Peyer's patch (tissue), 4 donors: Measurements from ENCODE around the gene PAGE1. TPM values are rescaled to one million over a fixed set of nuclear protein-coding genes. Genes with fewer than 3 reads are reported as not detected.

Source experiments
- DNase-seq, 3 donors: peaks; one replicate each; pipeline ENCODE4 v3.0.0-alpha.2; 2017 to 2019
- H3K27ac ChIP-seq, 4 donors: fragments of 200-600 bp; sonication (generic); one replicate each; pipeline ENCODE4 v1.5.1; 2016 to 2019
- H3K27me3 ChIP-seq, 2 donors: fragments of 200-600 bp; sonication (generic); one replicate each; pipeline ENCODE4 v1.5.1; 2019
- H3K36me3 ChIP-seq, 3 donors: fragments of 200-600 bp; sonication (generic); one replicate each; pipeline ENCODE4 v1.5.1; 2016 to 2019
- H3K4me1 ChIP-seq, 4 donors: fragments of 200-600 bp; sonication (generic); one replicate each; pipeline ENCODE4 v1.5.1; 2016 to 2019
- H3K4me3 ChIP-seq, 4 donors: fragments of 200-600 bp; sonication (generic); 1 replicate in 3 of 4; 2 replicates in 1 of 4; pipeline ENCODE4 v1.5.1; 2016 to 2019; ENCODE audit warnings: mild to moderate bottlenecking in 1 of 4
- H3K9me3 ChIP-seq, 4 donors: fragments of 200-600 bp; sonication (generic); one replicate each; pipeline ENCODE4 v1.5.1; 2016 to 2019; ENCODE audit warnings: mild to moderate bottlenecking in 1 of 4
- CTCF ChIP-seq, 6 experiments: fragments of 450-650 bp in 4 of 6; fragments of 200-600 bp in 2 of 6; sonication (generic) in 1 of 6; IDR thresholded peaks; one replicate each; pipeline ENCODE4 v1.5.1; 2017 to 2019; ENCODE audit warnings: antibody characterized with exemption in 6 of 6, mild to moderate bottlenecking in 3 of 6, moderate library complexity in 1 of 6
- POLR2A ChIP-seq, 2 donors: fragments of 450-650 bp; IDR thresholded peaks; one replicate each; pipeline ENCODE4 v1.5.1; 2017; ENCODE audit warnings: antibody characterized with exemption in 2 of 2, mild to moderate bottlenecking in 2 of 2, moderate library complexity in 2 of 2
- total RNA-seq, 4 donors: library from RNA; depleted of rRNA; stranded (reverse); fragments of >200 nt; gene quantifications; one replicate each; pipeline ENCODE4 v1.1.0, GENCODE V29; 2016

PAGE1 gene
- total RNA-seq, 4 donors from 2014 or later: not detected

- Histone ChIP-seq H3K36me3 (no peaks in the 10 kb centered on the region), H3K9me3 (no peaks in the 10 kb centered on the region), H3K27me3 (no peaks in the 10 kb centered on the region), H3K27ac (no peak overlapping the region), H3K4me1 (no peaks in the 10 kb centered on the region), H3K4me3 (no peak overlapping the region)
- DNase-seq: no peak
- no peak for TF ChIP-seq CTCF (IDR thresholded peaks at IDR 0.05)
Measured at GRCh38 chrX:49701323-49701722, 5.5 kb upstream of the PAGE1 start.

GRCh38 chrX:49675075-49675719, 20.6 kb downstream of the PAGE1 start:
- Histone ChIP-seq H3K4me1 (no peaks in the 10 kb centered on the region), H3K27me3 (no peaks in the 10 kb centered on the region), H3K27ac (no peak overlapping the region), H3K36me3 (no peaks in the 10 kb centered on the region), H3K4me3 (no peak overlapping the region), H3K9me3 (no peaks in the 10 kb centered on the region)
- TF ChIP-seq CTCF (IDR thresholded peaks at IDR 0.05) (no peak), POLR2A (IDR thresholded peaks at IDR 0.05) (no peak)
- no peak for DNase-seq

- no peak for DNase-seq
- no peak overlapping the region for H3K4me3 ChIP-seq
- TF ChIP-seq CTCF (IDR thresholded peaks at IDR 0.05): no peak
- TF ChIP-seq POLR2A (IDR thresholded peaks at IDR 0.05): no peak
- no peaks in the 10 kb centered on the region for H3K4me1 ChIP-seq
- H3K27me3 ChIP-seq: no peaks in the 10 kb centered on the region
- no peaks in the 10 kb centered on the region for H3K36me3 ChIP-seq
- no peak overlapping the region for H3K27ac ChIP-seq
- no peaks in the 10 kb centered on the region for H3K9me3 ChIP-seq
Measured at GRCh38 chrX:49673394-49673793, 22.4 kb downstream of the PAGE1 start.

GRCh38 chrX:49664824-49665223, 31.0 kb downstream of the PAGE1 start:
- no peaks in the 10 kb centered on the region for H3K27me3 ChIP-seq
- H3K4me3 ChIP-seq: no peak overlapping the region
- no peaks in the 10 kb centered on the region for H3K4me1 ChIP-seq
- TF ChIP-seq POLR2A (IDR thresholded peaks at IDR 0.05) (no peak), CTCF (IDR thresholded peaks at IDR 0.05) (no peak)
- no peaks in the 10 kb centered on the region for H3K36me3 ChIP-seq
- H3K27ac ChIP-seq: no peak overlapping the region
- H3K9me3 ChIP-seq: no peaks in the 10 kb centered on the region
- DNase-seq: no peak

- TF ChIP-seq POLR2A (IDR thresholded peaks at IDR 0.05) (no peak), CTCF (IDR thresholded peaks at IDR 0.05) (no peak)
- Histone ChIP-seq H3K9me3 (no peaks in the 10 kb centered on the region), H3K4me3 (no peak overlapping the region), H3K4me1 (no peaks in the 10 kb centered on the region), H3K36me3 (no peaks in the 10 kb centered on the region), H3K27ac (no peak overlapping the region), H3K27me3 (no peaks in the 10 kb centered on the region)
- DNase-seq: no peak
Measured at GRCh38 chrX:49661881-49662280, 33.9 kb downstream of the PAGE1 start.

GRCh38 chrX:49659771-49660170, 36.0 kb downstream of the PAGE1 start:
- Histone ChIP-seq H3K4me3 (no peak overlapping the region), H3K36me3 (no peaks in the 10 kb centered on the region), H3K4me1 (no peaks in the 10 kb centered on the region), H3K27ac (no peak overlapping the region), H3K27me3 (no peaks in the 10 kb centered on the region), H3K9me3 (no peaks in the 10 kb centered on the region)
- DNase-seq: no peak
- TF ChIP-seq CTCF (IDR thresholded peaks at IDR 0.05): no peak
- TF ChIP-seq POLR2A (IDR thresholded peaks at IDR 0.05): no peak
